Spleen (tissue), 7 donors: ENCODE data around the gene KL.

Experiments
- POLR2A ChIP-seq, 3 donors: fragments of 450-650 bp; IDR thresholded peaks; one replicate each; pipeline ENCODE4 v1.5.1; 2017; ENCODE audit warnings: antibody characterized with exemption in 3 of 3, mild to moderate bottlenecking in 1 of 3
- TF ChIP-seq, protein P1 (sequence below), 11 experiments: fragments of 200-600 bp in 7 of 11; fragments of 450-650 bp in 4 of 11; sonication (generic) in 4 of 11; IDR thresholded peaks in 8 of 11; conservative IDR thresholded peaks in 3 of 11; 1 replicate in 7 of 11; 2 replicates in 4 of 11; pipeline versions ENCODE4 v1.4.0 to v1.8.0; 2016 to 2021; ENCODE audit warnings: antibody characterized with exemption in 11 of 11, inconsistent platforms in 4 of 11, mild to moderate bottlenecking in 1 of 11
- donor health status: DM: no; HTN: no; CAD: no; lungs with moderate emphysema.
- donor health status: DM: no; HTN: no; CAD: no.
- donor health status: DM: no; HTN: no; CAD: no.

DNA sequence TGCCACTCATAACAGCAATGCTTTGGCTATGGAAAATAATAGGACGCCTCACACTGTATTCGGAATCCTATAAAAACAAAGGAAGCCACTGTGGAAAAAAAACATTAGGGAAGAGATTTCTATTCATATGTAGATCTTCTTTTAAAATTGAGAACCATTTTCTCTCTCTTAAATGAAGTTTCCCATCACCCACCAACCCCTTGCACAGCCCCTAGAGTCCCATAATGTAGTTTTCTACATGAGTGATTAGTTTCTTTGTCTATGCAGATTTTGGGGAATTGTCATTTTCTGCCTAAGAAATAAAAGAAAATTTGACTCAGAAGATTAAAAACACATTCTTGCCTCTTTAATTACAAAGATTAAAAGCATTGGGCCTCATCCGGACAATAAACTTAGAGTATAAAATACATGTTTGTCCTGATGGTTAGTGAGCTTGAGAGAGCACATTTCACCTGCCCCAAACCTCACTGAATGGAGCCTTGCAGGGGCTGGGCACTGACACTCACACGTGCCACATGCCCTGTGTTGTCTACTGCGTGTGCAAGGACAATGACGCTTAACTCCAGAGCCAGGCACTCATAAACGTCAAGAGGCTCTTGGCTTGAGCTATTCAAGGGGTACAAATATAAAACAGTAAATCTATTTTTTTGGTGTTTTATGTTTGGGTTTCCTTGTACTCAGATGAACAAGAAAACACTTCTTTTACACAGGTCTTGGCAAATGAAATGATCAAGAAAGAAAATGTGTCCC is 40.0 kb upstream of the KL start:
- TF ChIP-seq, protein P1, sequence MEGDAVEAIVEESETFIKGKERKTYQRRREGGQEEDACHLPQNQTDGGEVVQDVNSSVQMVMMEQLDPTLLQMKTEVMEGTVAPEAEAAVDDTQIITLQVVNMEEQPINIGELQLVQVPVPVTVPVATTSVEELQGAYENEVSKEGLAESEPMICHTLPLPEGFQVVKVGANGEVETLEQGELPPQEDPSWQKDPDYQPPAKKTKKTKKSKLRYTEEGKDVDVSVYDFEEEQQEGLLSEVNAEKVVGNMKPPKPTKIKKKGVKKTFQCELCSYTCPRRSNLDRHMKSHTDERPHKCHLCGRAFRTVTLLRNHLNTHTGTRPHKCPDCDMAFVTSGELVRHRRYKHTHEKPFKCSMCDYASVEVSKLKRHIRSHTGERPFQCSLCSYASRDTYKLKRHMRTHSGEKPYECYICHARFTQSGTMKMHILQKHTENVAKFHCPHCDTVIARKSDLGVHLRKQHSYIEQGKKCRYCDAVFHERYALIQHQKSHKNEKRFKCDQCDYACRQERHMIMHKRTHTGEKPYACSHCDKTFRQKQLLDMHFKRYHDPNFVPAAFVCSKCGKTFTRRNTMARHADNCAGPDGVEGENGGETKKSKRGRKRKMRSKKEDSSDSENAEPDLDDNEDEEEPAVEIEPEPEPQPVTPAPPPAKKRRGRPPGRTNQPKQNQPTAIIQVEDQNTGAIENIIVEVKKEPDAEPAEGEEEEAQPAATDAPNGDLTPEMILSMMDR (IDR thresholded peaks at IDR 0.05 in 8 of 11, conservative IDR thresholded peaks at IDR 0.05 in 3 of 11): no peak
- TF ChIP-seq POLR2A (IDR thresholded peaks at IDR 0.05): no peak
